Measurements from ENCODE around the gene TCF7L1.

DNA sequence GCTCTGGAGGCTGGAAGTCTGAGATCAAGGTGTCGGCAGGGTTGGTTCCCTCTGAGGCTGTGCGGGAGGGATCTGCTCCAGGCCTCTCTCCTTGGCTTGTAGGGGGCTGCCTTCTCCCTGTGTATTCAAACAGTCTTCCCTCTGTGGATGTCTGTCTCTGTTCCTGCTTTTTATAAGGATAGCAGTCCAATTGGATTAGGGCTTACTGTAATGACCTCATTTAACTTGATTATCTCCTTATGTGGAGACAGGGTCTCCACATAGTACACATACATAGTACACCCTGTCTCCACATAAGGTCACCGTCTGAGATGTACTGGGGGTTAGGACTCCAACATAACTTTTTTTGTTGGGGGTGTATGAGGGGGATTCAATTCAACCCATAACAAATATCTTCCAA is 30.5 kb downstream of the TCF7L1 start:
- TF ChIP-seq CTCF (IDR thresholded peaks at IDR 0.05; ENCODE audit: poor library complexity, severe bottlenecking) (no peak), EP300 (conservative IDR thresholded peaks at IDR 0.05; ENCODE audit: poor library complexity, severe bottlenecking) (no peak), EZH2 (IDR thresholded peaks at IDR 0.05; ENCODE audit: borderline replicate concordance, insufficient read depth, low read length, poor library complexity, severe bottlenecking) (no peak), TAF1 (IDR thresholded peaks at IDR 0.05; ENCODE audit: low read depth) (no peak), POLR2AphosphoS5 (IDR thresholded peaks at IDR 0.05) (no peak)
